ENCODE measurements around the gene GP5.

DNA sequence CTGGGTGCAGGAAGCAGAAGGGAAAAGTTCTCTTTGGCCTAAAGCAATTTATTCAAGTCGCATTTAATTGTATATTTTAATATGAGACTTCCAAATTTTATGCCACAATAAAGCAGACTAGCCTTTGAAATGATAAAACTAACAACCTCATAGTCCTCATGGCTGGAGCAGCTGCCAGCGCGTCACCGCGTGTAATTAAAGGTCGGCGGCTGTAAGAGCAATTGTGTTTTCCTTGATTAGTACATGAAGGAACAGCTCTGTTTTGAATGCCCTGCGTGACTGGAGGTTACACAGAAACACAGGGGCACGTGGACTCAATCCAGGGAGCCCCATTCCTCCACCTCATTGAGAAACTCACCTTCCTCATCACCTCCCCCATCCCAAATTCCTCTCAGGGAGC is 19.4 kb downstream of the GP5 start:
- no peak for TF ChIP-seq CTCF (IDR thresholded peaks at IDR 0.05)
- no peak for TF ChIP-seq POLR2A (IDR thresholded peaks at IDR 0.05)
- no peak for TF ChIP-seq POLR2AphosphoS5 (IDR thresholded peaks at IDR 0.05)

All from breast epithelium (tissue), 3 donors.